ENCODE data around the gene TGOLN2.

TGOLN2 gene

GRCh38 chr2:85308896-85309555, 18.8 kb downstream of the TGOLN2 start:
- DNase-seq (ENCODE audit: low spot score) = no peak

GRCh38 chr2:85308201-85308600, 19.6 kb downstream of the TGOLN2 start:
- DNase-seq (ENCODE audit: low spot score) = no peak

- no peak for DNase-seq (ENCODE audit: low spot score)
Observed at GRCh38 chr2:85307527-85307897, 20.3 kb downstream of the TGOLN2 start.

DNA sequence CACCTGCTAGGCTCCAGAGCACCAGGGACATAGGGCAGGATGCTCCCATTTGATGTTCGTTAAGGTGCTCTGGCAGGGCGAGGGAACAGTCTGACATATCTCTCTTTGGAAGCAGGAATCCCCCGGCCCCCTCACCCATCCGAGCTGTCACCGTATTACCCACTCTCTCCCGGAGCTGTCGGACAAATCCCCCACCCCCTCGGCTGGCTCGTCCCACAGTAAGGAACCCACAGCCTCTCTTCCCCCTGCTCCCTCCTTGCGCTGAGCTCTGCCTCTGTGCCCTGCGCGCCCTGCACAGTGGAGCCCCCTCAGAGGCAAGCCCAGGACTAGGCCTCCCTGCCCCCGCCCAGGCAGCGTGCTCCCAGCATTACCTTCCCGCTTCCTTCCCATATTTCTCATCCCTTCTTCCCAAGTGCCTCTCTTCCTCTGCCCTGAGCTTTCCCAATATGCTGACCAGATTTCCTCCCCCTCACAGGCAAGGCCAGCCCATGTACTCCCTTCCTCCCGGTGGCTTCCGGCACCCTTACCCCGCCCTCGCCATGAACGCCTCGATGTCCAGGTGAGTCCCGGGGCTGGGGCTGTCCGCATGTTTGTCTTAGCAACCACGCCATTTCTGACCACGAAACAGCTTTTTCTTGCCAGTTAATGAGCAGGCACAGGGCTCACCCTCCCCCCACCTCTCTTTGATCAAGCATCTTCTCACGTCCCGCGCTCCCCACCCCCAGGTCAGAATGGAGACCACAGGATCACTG, 23.8 kb downstream of the TGOLN2 start:
- DNase-seq (ENCODE audit: low spot score) = no peak

DNA sequence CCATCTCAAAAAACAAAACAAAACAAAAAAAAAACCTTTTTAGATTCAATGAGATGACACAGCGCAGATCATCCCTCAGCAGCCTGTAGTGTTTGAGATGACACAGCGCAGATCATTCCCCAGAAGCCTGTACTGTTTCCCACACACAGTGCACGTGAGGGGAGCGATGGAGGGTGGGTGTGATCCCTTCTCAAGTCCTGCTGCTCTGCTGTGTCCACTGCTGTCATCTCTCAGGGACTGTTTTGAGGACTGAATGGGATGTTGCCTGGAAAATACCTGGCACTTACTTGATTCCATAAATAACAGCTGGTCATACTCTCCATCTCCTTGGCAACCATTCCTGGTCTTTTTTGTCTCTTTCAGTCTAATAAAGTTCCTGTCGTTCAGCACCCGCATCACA, 25.7 kb downstream of the TGOLN2 start:
- no peak for DNase-seq (ENCODE audit: low spot score)

DNA sequence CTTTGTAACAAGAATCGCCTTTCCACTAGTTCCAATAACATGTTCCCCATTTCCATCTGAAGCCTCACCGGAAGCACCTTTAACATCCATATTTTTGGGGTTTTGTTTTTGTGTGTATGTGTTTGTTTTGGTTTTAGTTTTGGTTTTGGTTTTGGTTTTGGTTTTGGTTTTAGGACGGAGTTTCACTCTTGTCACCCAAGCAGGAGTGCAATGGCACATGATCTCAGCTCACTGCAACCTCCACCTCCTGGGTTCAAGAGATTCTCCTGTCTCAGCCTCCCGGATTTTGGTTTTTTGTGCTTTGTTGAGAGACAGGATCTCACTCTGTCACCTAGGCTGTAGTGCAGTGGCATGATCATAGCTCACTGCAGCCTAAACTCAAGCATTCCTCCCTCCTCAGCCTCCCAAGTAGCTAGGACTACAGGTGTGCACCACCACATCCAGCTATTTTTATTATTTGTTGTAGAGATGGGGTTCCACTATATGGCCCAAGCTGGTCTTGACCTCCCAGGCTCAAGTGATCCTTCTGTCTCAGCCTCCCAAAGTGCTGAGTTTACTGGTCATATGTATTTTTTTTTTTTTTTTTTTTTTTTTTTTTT, 36.3 kb downstream of the TGOLN2 start:
- peak; percentile 44 for DNase-seq (ENCODE audit: low spot score)

GRCh38 chr2:85288244-85288725, 39.5 kb downstream of the TGOLN2 start:
- no peak for DNase-seq (ENCODE audit: low spot score)

- no peak for DNase-seq (ENCODE audit: low spot score)
Observed at GRCh38 chr2:85287721-85288120, 40.1 kb downstream of the TGOLN2 start.

DNA sequence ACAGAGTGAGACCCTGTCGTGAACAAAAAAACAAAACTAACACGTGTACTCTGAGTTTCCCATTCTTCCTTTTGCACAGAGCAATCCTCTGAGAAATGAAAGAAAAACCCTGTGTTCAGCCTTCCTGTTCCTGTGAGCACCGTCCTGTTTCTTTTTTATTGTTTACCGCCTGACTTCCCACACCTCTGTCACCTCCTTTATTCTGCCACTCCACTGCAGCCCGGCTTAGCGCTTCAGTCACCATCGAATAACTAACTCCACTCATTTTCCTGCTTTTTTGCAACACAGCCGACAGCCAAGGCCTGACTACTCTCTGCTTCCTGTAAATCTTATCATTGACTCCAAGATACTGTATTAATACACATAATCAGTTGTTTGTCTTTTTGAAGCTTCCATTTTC, 40.9 kb downstream of the TGOLN2 start:
- DNase-seq (ENCODE audit: low spot score) = no peak

DNA sequence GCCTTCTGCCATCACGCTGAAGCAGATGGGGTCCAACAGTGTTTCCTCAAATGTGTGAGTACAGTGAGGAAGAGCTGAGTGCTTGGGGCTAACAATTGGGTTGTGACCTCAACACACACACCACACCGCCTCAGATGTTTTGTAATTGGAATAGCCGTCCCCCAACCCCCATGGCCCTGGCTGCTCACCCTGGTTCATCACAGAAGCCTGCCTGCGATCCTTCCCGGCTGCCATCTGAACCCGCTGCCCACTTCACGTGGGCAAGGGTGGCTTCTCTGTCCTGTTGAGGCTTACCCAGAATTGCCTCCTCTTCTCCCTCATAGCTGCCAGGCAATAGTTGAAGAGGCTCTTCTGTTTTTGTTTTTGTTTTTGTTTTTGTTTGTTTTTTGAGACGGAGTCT, 44.1 kb downstream of the TGOLN2 start:
- no peak for DNase-seq (ENCODE audit: low spot score)

GRCh38 chr2:85282914-85283313, 44.9 kb downstream of the TGOLN2 start:
- no peak for DNase-seq (ENCODE audit: low spot score)

DNA sequence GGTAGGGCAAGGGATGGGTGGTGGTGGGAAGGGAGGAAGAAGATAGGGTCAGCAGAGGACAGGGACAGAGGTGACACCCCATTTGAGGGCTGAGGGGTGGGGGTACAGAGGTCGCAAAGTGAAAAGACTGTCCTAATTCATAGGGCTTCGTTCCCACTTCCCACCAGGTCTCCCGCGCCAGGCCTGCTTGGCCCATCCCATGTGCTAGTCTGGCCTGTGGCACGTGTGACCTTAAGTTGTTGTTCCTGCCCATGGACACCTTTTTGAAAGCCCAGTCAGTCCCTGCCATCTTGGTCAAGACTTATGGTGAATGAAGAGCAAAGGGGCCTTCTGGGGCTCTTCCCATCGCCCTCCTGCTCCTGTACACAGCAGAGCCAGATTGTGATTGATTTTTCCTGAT, 46.2 kb downstream of the TGOLN2 start:
- no peak for DNase-seq (ENCODE audit: low spot score)

DNA sequence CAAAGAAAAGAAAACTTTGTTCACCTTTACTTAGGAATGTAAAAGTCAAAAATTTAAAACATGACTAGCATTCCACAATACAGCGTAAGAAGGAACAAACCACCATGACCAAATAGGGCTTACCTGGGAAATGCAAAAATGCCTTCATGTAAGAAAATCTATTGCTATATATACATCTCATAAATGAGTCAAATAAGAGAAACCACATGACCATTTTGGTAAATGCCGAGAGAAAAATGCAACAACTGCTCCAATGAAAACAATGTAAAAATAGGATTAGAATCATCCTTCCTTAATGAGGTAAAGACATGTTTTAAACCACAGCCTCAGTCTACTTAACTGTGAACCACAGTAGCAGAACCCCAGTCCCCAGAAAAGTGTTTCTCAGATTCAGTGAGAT, 49.4 kb downstream of the TGOLN2 start:
- no peak for DNase-seq (ENCODE audit: low spot score)

DNA sequence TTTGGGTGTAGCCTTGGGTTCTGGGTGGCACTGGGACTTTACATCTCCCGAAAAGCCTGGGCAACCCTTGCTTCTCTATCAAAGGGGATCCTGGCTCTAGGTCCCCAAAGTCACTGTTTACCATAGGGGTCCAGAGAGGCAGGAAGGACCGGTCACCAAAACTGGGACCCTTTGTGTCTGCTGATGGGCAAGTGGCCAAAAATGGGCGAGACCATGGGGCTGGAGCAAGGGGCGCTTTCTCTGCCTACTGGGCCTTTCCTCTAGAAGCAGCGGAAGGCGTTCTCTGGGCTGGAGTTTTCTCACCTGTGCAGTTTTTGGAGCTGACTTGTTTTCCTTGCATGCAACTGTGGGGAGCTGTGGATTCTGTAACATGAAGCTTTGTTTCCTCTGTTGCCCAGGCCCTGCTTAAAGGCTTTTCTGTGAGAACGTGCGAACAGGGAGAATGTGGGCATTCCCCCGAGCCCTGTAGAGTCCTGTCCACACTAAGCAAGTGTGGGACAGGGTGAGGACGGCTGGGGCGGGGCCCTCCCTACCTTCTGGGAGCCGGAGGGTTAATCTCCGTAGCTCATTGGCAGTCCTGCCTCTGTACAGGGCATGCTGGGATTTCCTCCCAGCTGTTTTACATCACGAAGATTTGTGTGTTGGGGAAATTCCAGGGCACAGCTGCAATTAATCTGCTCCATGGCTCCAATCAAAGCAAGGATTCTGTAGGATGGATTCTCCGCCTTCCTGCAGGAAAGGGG, 50.2 kb downstream of the TGOLN2 start:
- DNase-seq (ENCODE audit: low spot score) = no peak

DNA sequence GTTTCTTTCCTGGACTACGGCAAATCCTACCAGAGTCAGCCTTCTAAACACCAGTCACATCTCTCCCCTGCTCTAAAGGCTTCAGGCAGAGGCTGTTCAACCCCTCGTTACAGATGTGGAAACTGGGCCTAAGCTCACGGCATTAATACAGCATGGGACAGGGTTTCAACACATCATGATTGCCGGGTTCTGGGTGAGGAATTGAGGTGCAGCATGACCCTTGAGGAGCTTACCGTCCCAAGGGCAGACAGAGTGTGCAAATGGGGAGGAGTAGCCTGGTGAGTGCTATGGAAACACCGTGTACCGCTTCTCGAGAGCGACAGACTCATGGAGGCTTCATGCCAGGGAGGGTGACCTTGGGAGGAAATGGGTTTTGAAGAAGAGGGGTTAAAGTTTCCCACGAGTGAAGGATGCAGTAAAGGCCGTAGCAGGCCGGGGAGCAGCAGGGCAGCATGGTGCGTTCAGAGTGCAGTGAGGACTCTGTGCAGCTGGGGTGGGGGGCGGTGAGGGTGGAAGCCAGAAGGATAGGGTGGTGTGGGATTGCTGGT, 51.1 kb downstream of the TGOLN2 start:
- DNase-seq (ENCODE audit: low spot score) = no peak

DNA sequence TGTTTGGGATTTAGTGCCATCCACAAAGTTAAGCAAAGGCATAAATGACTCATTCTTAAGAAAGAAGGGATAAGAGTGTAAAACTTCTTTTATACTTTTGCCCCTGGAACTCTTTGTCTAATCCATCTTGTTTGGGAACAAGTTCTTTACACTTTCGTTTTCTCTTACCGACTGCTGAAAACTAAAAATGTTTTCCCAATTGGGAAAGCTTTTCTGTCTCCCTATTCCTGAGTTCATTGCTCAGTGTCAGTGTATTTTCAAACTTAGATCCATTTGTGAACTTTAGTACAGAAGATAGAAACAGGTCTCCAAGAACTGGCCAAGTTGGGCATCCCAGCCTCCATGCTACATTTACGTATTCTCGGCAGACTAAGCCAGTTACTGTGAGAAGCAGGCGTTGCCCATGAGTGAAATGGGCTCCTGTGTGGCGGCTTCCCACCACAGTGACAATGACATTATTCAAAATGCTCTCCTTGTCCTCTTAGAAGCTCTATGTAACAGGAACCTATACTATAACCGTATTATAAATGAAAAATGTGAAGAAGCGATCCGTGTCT, 51.7 kb downstream of the TGOLN2 start:
- no peak for DNase-seq (ENCODE audit: low spot score)

DNA sequence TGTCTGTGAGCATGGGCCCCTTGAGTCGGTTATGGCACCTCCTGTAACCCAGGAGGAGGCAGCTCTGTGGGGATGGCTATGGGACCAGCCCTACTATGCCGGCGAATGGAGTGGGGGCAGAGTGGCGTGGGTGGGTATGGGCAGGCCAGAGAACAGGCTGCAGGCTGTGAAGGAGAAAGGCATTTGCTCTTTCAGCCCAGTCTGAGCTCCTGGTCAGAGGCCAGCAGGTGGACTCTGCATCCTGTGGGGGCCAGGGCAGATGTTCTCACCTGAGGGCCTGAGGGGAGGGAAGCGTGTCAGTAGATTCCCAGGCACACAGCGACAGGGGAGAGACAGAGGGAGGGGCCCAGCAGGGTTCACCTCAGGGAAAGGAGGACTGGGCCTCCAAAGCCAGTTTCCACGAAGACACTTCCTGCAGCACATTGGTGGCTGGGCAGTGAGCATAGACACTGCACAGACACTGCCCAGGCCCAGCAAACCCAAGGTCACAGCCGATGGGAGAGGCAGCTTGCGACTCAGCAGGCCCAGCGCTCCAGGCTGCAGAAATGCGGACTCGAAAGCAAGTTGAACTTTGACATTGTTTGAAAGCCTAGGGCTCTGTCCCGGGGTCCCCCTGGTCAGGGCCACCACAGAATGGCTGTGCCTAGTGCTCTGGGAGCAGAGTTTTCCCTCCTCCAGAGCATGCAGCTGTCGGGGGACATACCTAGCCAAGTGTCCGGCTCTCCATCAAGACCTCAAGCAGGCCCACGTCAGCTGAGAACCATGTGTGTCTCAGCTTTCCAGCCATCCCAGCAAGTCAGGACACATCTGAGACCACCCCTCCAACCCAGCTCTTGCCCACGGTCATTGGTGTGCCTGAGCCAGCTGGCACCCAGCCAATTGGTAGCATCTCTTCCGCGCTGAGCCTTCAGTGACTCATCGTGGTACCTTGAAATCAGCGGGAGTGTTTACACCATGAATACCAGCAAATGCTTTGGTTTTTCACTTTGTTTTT, 53.8 kb downstream of the TGOLN2 start:
- no peak for DNase-seq (ENCODE audit: low spot score)

DNA sequence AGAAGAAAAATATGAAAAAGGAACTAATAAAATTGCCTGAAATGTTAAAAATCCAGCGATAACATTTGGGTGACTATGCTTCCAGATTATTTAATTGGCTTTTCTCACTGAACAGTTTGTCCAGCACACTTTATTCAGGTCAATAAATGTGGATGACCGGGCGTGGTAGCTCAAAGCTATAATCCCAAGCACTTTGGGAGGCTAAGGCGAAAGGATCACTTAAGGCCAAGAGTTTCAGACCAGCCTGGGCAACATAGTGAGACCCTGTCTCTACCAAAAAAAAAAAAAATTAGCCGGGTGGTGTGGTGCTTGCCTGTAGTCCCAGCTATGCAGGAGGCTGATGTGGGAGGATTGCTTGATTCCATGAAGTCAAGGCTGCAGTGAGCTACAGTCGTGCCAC, 55.4 kb downstream of the TGOLN2 start:
- DNase-seq (ENCODE audit: low spot score) = no peak

DNA sequence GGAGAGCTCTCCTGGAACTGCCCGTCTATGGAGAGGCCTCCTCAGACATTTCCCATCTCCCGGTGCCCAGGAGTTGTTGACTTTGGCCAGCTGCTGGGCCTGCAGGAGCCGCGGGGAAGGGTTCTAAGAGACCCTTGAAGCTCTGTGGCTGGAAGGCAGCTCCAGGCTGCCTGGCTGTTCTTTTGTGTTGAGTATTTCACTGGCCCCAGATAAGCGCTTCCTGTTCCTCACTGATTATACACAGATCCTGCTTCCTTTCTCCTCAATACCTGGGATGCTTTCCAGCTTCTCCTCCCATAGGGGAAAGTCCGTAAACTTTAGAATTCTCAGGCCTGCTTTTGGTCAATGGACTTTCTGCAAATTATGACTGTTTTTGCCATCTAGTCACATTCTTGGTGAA, 57.8 kb downstream of the TGOLN2 start:
- DNase-seq (ENCODE audit: low spot score) = no peak

Data from CD4-positive, alpha-beta T cell treated with Interleukin-15 for 4 hours (primary cell).